WTC11 (cell line): ENCODE measurements around the gene PARD3B. TPM values are rescaled to one million over a fixed set of nuclear protein-coding genes. Genes with fewer than 3 reads are reported as not detected.

ENCODE experiments used
- ATAC-seq: fragments of 200-7000 bp; cut with Tn5 transposase; 2 replicates; pipeline ENCODE4 v1.10.0; 2021; ENCODE audit warnings: mild to moderate bottlenecking, moderate library complexity
- CTCF ChIA-PET: fragments of 300-600 bp; sonication (Branson Sonifier 250); formaldehyde crosslinking; loops from one replicate; lab custom pipeline; 2021; ENCODE audit warnings: antibody characterized with exemption; lab: Charles Lee
- POLR2A ChIA-PET: fragments of 350-600 bp; sonication (Branson Sonifier 250); formaldehyde crosslinking; loops from one replicate; lab custom pipeline; 2021; ENCODE audit warnings: antibody characterized with exemption; lab: Charles Lee
- DNase-seq: peaks from one replicate; pipeline ENCODE4 v3.0.0; 2021; ENCODE audit warnings: low spot score
- H3K27ac Mint-ChIP-seq: 2 replicates; pipeline ENCODE4 v1.8.0; 2021; ENCODE audit warnings: mixed read lengths
- H3K27me3 Mint-ChIP-seq: 2 replicates; pipeline ENCODE4 v1.8.0; 2021; ENCODE audit warnings: low read depth, mild to moderate bottlenecking, moderate library complexity, mixed read lengths
- H3K36me3 Mint-ChIP-seq: 2 replicates; pipeline ENCODE4 v1.8.0; 2021; ENCODE audit warnings: mixed read lengths
- H3K4me1 Mint-ChIP-seq: 2 replicates; pipeline ENCODE4 v1.8.0; 2022; ENCODE audit warnings: mixed read lengths
- H3K4me3 Mint-ChIP-seq: 2 replicates; pipeline ENCODE4 v1.8.0; 2021; ENCODE audit warnings: mild to moderate bottlenecking, moderate library complexity, mixed read lengths
- H3K9me3 Mint-ChIP-seq: 2 replicates; pipeline ENCODE4 v1.8.0; 2021; ENCODE audit warnings: mixed read lengths
- ARID4B ChIP-seq: sonication (generic); formaldehyde crosslinking; IDR thresholded peaks from 2 replicates; pipeline ENCODE4 v1.8.0; 2023; ENCODE audit warnings: missing genetic modification reagents, mild to moderate bottlenecking, borderline replicate concordance
- ELF4 ChIP-seq: sonication (generic); formaldehyde crosslinking; IDR thresholded peaks from 2 replicates; pipeline ENCODE4 v1.8.1; 2022; ENCODE audit warnings: low read depth, mild to moderate bottlenecking, moderate library complexity, missing genetic modification reagents
- FOXJ3 ChIP-seq: sonication (generic); formaldehyde crosslinking; IDR thresholded peaks from 2 replicates; pipeline ENCODE4 v1.9.0; 2021; ENCODE audit warnings: missing genetic modification reagents, mild to moderate bottlenecking, borderline replicate concordance
- GABPB1 ChIP-seq: sonication (generic); formaldehyde crosslinking; IDR thresholded peaks from 2 replicates; pipeline ENCODE4 v1.8.1; 2023; ENCODE audit warnings: mild to moderate bottlenecking, missing genetic modification reagents
- IRF2 ChIP-seq: sonication (generic); formaldehyde crosslinking; IDR thresholded peaks from 2 replicates; pipeline ENCODE4 v1.8.0; 2022; ENCODE audit warnings: low read depth, missing genetic modification reagents, borderline replicate concordance
- NFATC4 ChIP-seq: fragments of 250-450 bp; sonication (Bioruptor Pico); IDR thresholded peaks from 2 replicates; pipeline ENCODE4 v1.9.0; 2021; ENCODE audit warnings: mild to moderate bottlenecking
- NFYB ChIP-seq: sonication (generic); formaldehyde crosslinking; conservative IDR thresholded peaks from 2 replicates; pipeline ENCODE4 v1.8.0; 2022; ENCODE audit warnings: low read depth, missing genetic modification reagents
- NR3C1 ChIP-seq: sonication (generic); formaldehyde crosslinking; conservative IDR thresholded peaks from 2 replicates; pipeline ENCODE4 v1.8.1; 2023; ENCODE audit warnings: low read depth, mild to moderate bottlenecking, missing genetic modification reagents
- RELA ChIP-seq: sonication (generic); formaldehyde crosslinking; IDR thresholded peaks from 2 replicates; pipeline ENCODE4 v1.8.1; 2022; ENCODE audit warnings: missing genetic modification reagents, mild to moderate bottlenecking, borderline replicate concordance
- SP1 ChIP-seq: sonication (generic); formaldehyde crosslinking; conservative IDR thresholded peaks from 2 replicates; pipeline ENCODE4 v1.8.1; 2022; ENCODE audit warnings: missing genetic modification reagents
- TCF7 ChIP-seq: sonication (generic); formaldehyde crosslinking; IDR thresholded peaks from 2 replicates; pipeline ENCODE4 v1.8.0; 2022; ENCODE audit warnings: mild to moderate bottlenecking, low read depth, missing genetic modification reagents, moderate library complexity
- TEAD1 ChIP-seq: sonication (generic); formaldehyde crosslinking; IDR thresholded peaks from 2 replicates; pipeline ENCODE4 v1.8.0; 2022; ENCODE audit warnings: mild to moderate bottlenecking, missing genetic modification reagents
- ZNF281 ChIP-seq: sonication (generic); formaldehyde crosslinking; IDR thresholded peaks from 2 replicates; pipeline ENCODE4 v1.8.0; 2023; ENCODE audit warnings: mild to moderate bottlenecking, missing genetic modification reagents
- ZNF396 ChIP-seq: fragments of 250-450 bp; sonication (Bioruptor Pico); IDR thresholded peaks from 2 replicates; pipeline ENCODE4 v1.8.0; 2021; ENCODE audit warnings: mild to moderate bottlenecking, moderate library complexity, borderline replicate concordance
- total RNA-seq: library from RNA; stranded (reverse); gene quantifications from 3 replicates; pipeline ENCODE4 v1.2.3, GENCODE V29; 2021
- TF ChIP-seq, protein P1 (sequence below): sonication (generic); formaldehyde crosslinking; IDR thresholded peaks from 2 replicates; pipeline ENCODE4 v1.8.0; 2022; ENCODE audit warnings: missing genetic modification reagents
- TF ChIP-seq, protein P2 (sequence below): sonication (generic); formaldehyde crosslinking; IDR thresholded peaks from 2 replicates; pipeline ENCODE4 v1.8.1; 2023; ENCODE audit warnings: mild to moderate bottlenecking, moderate library complexity, missing genetic modification reagents
- TF ChIP-seq, protein P3 (sequence below): sonication (generic); formaldehyde crosslinking; IDR thresholded peaks from 2 replicates; pipeline ENCODE4 v1.8.0; 2022; ENCODE audit warnings: mild to moderate bottlenecking, missing genetic modification reagents

The PARD3B gene
- total RNA-seq, 1 experiment from 2014 or later, result 5.6 TPM

DNA sequence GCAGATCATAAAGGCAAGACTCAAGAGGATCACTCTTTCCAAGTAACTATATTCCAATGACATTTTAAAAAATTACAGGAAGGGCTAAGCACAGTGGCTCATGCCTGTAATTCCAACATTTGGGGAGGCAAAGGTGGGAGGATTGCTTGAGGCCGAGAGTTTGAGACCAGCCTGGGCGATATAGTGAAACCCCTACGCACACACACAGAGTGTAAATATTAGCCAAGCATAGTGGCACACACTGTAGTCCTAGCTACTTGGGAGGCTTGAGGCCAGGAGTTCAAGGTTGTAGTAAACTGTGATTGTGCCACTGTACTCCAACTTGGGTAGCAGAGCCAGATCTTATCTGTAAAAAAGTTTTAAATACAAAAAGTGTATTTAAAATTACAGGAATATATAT lies 686.8 kb downstream of the PARD3B start (continued):
- TF ChIP-seq ARID4B (CRISPR knock-in tag), result no peak
- no peak for TF ChIP-seq IRF2 (CRISPR knock-in tag)
- TF ChIP-seq, protein P1, sequence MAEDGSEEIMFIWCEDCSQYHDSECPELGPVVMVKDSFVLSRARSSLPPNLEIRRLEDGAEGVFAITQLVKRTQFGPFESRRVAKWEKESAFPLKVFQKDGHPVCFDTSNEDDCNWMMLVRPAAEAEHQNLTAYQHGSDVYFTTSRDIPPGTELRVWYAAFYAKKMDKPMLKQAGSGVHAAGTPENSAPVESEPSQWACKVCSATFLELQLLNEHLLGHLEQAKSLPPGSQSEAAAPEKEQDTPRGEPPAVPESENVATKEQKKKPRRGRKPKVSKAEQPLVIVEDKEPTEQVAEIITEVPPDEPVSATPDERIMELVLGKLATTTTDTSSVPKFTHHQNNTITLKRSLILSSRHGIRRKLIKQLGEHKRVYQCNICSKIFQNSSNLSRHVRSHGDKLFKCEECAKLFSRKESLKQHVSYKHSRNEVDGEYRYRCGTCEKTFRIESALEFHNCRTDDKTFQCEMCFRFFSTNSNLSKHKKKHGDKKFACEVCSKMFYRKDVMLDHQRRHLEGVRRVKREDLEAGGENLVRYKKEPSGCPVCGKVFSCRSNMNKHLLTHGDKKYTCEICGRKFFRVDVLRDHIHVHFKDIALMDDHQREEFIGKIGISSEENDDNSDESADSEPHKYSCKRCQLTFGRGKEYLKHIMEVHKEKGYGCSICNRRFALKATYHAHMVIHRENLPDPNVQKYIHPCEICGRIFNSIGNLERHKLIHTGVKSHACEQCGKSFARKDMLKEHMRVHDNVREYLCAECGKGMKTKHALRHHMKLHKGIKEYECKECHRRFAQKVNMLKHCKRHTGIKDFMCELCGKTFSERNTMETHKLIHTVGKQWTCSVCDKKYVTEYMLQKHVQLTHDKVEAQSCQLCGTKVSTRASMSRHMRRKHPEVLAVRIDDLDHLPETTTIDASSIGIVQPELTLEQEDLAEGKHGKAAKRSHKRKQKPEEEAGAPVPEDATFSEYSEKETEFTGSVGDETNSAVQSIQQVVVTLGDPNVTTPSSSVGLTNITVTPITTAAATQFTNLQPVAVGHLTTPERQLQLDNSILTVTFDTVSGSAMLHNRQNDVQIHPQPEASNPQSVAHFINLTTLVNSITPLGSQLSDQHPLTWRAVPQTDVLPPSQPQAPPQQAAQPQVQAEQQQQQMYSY (CRISPR knock-in tag), result no peak
- TF ChIP-seq SP1 (CRISPR knock-in tag), result no peak
- no peak for TF ChIP-seq NR3C1 (CRISPR knock-in tag)
- TF ChIP-seq, all 79 proteins: peak for 0

DNA sequence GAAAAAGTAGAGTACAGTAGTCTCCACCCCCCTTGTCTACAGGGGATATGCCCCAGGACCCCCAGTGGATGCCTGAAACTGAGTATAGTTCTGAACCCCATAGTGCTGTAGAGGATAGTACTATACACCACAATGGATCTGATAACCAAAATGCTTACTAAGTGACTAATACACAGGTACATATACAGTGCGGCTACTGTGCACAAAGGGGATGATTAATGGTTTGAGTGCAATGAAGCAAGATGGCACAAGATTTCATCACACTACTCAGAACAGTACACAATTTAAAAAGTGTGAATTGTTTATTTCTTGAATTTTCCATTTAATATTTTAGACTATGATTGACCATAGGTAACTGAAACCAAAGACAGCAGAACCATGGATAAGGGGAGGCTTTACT lies 690.2 kb downstream of the PARD3B start:
- no peaks in the 10 kb centered on the region for H3K36me3 Mint-ChIP-seq
- no peak for DNase-seq
- TF ChIP-seq GABPB1 (CRISPR knock-in tag), result peak; percentile 95
- TF ChIP-seq RELA (CRISPR knock-in tag), result no peak
- H3K9me3 Mint-ChIP-seq, result peaks cover 7% of the 10 kb centered on the region
- no peak overlapping the region for H3K4me3 Mint-ChIP-seq
- H3K27ac Mint-ChIP-seq, result no peak overlapping the region
- H3K4me1 Mint-ChIP-seq, result peaks cover 16% of the 10 kb centered on the region
- POLR2A ChIA-PET, result no interaction called here
- no peak for ATAC-seq
- CTCF ChIA-PET, result no interaction called here
- no peaks in the 10 kb centered on the region for H3K27me3 Mint-ChIP-seq

DNA sequence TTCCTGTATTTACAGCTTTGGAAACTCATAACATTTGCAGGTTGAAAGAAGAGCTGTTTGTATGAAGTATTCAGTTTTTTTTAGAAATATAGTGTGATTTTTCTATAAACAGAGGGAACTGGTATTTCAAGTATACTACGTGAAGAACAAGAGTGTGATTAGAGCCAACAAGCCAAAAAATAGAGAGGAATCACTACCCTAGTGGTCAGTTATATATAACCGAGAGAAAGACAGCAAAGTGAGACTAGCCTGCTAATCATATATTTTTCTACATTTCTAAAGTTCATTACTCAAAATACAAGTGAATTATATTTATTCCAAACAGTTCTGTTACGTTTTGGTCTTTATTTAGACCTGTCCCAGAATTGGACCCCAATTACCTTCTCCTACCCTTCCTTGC lies 692.2 kb downstream of the PARD3B start:
- ATAC-seq (peak; percentile 53; the same call in 1 of the 2 replicates), DNase-seq (no peak)
- Mint-ChIP-seq H3K36me3 (no peaks in the 10 kb centered on the region), H3K4me3 (no peak overlapping the region), H3K27ac (no peak overlapping the region), H3K27me3 (no peaks in the 10 kb centered on the region), H3K9me3 (no peaks in the 10 kb centered on the region), H3K4me1 (peaks cover 19% of the 10 kb centered on the region)
- POLR2A ChIA-PET, result no interaction called here
- TF ChIP-seq FOXJ3 (CRISPR knock-in tag) (no peak), ELF4 (CRISPR knock-in tag) (no peak), TCF7 (CRISPR knock-in tag) (no peak), NFATC4 (no peak), GABPB1 (CRISPR knock-in tag) (no peak), ZNF396 (CRISPR knock-in tag) (no peak), NFYB (CRISPR knock-in tag) (no peak), TEAD1 (no peak), ZNF281 (CRISPR knock-in tag) (no peak)
- TF ChIP-seq, protein P2, sequence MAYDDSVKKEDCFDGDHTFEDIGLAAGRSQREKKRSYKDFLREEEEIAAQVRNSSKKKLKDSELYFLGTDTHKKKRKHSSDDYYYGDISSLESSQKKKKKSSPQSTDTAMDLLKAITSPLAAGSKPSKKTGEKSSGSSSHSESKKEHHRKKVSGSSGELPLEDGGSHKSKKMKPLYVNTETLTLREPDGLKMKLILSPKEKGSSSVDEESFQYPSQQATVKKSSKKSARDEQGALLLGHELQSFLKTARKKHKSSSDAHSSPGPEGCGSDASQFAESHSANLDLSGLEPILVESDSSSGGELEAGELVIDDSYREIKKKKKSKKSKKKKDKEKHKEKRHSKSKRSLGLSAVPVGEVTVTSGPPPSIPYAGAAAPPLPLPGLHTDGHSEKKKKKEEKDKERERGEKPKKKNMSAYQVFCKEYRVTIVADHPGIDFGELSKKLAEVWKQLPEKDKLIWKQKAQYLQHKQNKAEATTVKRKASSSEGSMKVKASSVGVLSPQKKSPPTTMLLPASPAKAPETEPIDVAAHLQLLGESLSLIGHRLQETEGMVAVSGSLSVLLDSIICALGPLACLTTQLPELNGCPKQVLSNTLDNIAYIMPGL (CRISPR knock-in tag), result no peak
- TF ChIP-seq, protein P3, sequence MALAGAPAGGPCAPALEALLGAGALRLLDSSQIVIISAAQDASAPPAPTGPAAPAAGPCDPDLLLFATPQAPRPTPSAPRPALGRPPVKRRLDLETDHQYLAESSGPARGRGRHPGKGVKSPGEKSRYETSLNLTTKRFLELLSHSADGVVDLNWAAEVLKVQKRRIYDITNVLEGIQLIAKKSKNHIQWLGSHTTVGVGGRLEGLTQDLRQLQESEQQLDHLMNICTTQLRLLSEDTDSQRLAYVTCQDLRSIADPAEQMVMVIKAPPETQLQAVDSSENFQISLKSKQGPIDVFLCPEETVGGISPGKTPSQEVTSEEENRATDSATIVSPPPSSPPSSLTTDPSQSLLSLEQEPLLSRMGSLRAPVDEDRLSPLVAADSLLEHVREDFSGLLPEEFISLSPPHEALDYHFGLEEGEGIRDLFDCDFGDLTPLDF (CRISPR knock-in tag), result no peak
- CTCF ChIA-PET, result no interaction called here
